GM23248 (cell line): ENCODE measurements around the gene FOXG1. TPM values are rescaled to one million over a fixed set of nuclear protein-coding genes. Genes with fewer than 3 reads are reported as not detected.

Source experiments
- DNase-seq: peaks from one replicate; pipeline ENCODE4 v3.0.0-alpha.2; 2015
- H2AFZ ChIP-seq: fragments of 200-600 bp; sonication (generic); 2 replicates; pipeline ENCODE4 v1.6.1; 2016; ENCODE audit warnings: antibody characterized with exemption
- H3F3A ChIP-seq: fragments of 200-600 bp; sonication (generic); 2 replicates; pipeline ENCODE4 v1.6.1; 2016; ENCODE audit warnings: mild to moderate bottlenecking, antibody characterized with exemption, mixed run types; ENCODE audit not compliant: insufficient read depth
- H3K27ac ChIP-seq: fragments of 200-600 bp; sonication (generic); 2 replicates; pipeline ENCODE4 v1.5.1; 2016; ENCODE audit warnings: mild to moderate bottlenecking
- H3K27me3 ChIP-seq: fragments of 200-600 bp; sonication (generic); replicated peaks from 2 replicates; pipeline ENCODE4 v1.6.1; 2016; ENCODE audit warnings: mild to moderate bottlenecking; ENCODE audit not compliant: insufficient read depth
- H3K36me3 ChIP-seq: fragments of 200-600 bp; sonication (generic); 2 replicates; pipeline ENCODE4 v1.6.1; 2016; ENCODE audit warnings: low read depth, mild to moderate bottlenecking
- H3K4me1 ChIP-seq: fragments of 200-600 bp; sonication (generic); 2 replicates; pipeline ENCODE4 v1.6.1; 2016; ENCODE audit warnings: mild to moderate bottlenecking; ENCODE audit not compliant: insufficient read depth
- H3K4me2 ChIP-seq: fragments of 200-600 bp; sonication (generic); one replicate; pipeline ENCODE4 v1.6.1; 2016; ENCODE audit warnings: mild to moderate bottlenecking; ENCODE audit not compliant: unreplicated experiment
- H3K4me3 ChIP-seq: fragments of 200-600 bp; sonication (generic); 2 replicates; pipeline ENCODE4 v1.5.1; 2016; ENCODE audit warnings: mild to moderate bottlenecking
- H3K79me2 ChIP-seq: fragments of 200-600 bp; sonication (generic); 2 replicates; pipeline ENCODE4 v1.6.1; 2016; ENCODE audit warnings: mild to moderate bottlenecking; ENCODE audit not compliant: insufficient read depth
- H3K9ac ChIP-seq: fragments of 200-600 bp; sonication (generic); 2 replicates; pipeline ENCODE4 v1.6.1; 2016; ENCODE audit warnings: mild to moderate bottlenecking
- H3K9me2 ChIP-seq: fragments of 200-600 bp; sonication (generic); 2 replicates; pipeline ENCODE4 v1.6.1; 2016; ENCODE audit warnings: mixed run types, mild to moderate bottlenecking, moderate library complexity; ENCODE audit not compliant: insufficient read depth
- H3K9me3 ChIP-seq: fragments of 200-600 bp; sonication (generic); one replicate; pipeline ENCODE4 v1.6.1; 2017; ENCODE audit warnings: low read depth
- H4K20me1 ChIP-seq: fragments of 200-600 bp; sonication (generic); 2 replicates; pipeline ENCODE4 v1.6.0; 2016; ENCODE audit not compliant: insufficient read depth
- EZH2 ChIP-seq: fragments of 200-600 bp; sonication (generic); IDR thresholded peaks from 2 replicates; pipeline ENCODE4 v1.6.1; 2018; ENCODE audit warnings: antibody characterized with exemption, mild to moderate bottlenecking; ENCODE audit not compliant: insufficient read depth, poor library complexity, severe bottlenecking
- EZH2phosphoT487 ChIP-seq: fragments of 200-600 bp; sonication (generic); IDR thresholded peaks from 2 replicates; pipeline ENCODE4 v1.6.1; 2018; ENCODE audit warnings: antibody characterized with exemption, moderate library complexity, mild to moderate bottlenecking, low read depth; ENCODE audit not compliant: insufficient read depth
- WGBS, 2 experiments: methylation state at CpG; one replicate each; pipeline ENCODE4 v1.1.6; 2015 to 2017; ENCODE audit warnings: low lambda C conversion rate in 2 of 2, low coverage in 1 of 2; ENCODE audit errors: missing lambda C conversion rate in 2 of 2; 5-methylcytosine and 5-hydroxymethylcytosine counted together
- in situ Hi-C: fragments of 300-500 bp; cut with MboI; formaldehyde crosslinking; loops from 2 replicates; pipeline ENCODE4 v1.15.0; 2020
- polyA plus RNA-seq: library from polyadenylated mRNA; unstranded; fragments of >200 nt; fragmentation: Nextera tagmentation; extraction: Ambion mirVana; gene quantifications from 2 replicates; pipeline ENCODE4 v1.2.1, GENCODE V29; 2016
- total RNA-seq: library from RNA; depleted of rRNA; stranded (reverse); fragments of >200 nt; shearing (Covaris generic); gene quantifications from 2 replicates; pipeline ENCODE4 v1.2.3, GENCODE V29; 2014

Gene FOXG1
- total and polyA plus RNA-seq, 2 experiments from 2014 or later = not detected

GRCh38 chr14:28744126-28744525, 22.5 kb upstream of the FOXG1 start:
- Histone ChIP-seq H4K20me1 (no peaks in the 10 kb centered on the region), H3K4me1 (no peaks in the 10 kb centered on the region), H3K27me3 (0 out of 2 replicates have a peak, but pooled peaks cover 5% of the 10 kb centered on the region), H3K9ac (no peak overlapping the region), H3K9me2 (no peaks in the 10 kb centered on the region), H3K79me2 (no peaks in the 10 kb centered on the region), H3K36me3 (no peaks in the 10 kb centered on the region), H3K4me3 (no peak overlapping the region), H3K9me3 (no peaks in the 10 kb centered on the region), H2AFZ (no peak overlapping the region), H3F3A (no peaks in the 10 kb centered on the region), H3K27ac (no peak overlapping the region), H3K4me2 (no peak overlapping the region)
- in situ Hi-C loops = no loop called here
- no peak for DNase-seq
- TF ChIP-seq EZH2 (no peak), EZH2phosphoT487 (no peak)

GRCh38 chr14:28745176-28745575, 21.4 kb upstream of the FOXG1 start:
- Histone ChIP-seq H3K36me3 (no peaks in the 10 kb centered on the region), H3K4me2 (no peak overlapping the region), H2AFZ (no peak overlapping the region), H3K9me2 (no peaks in the 10 kb centered on the region), H3K27me3 (0 out of 2 replicates have a peak, but pooled peaks cover 5% of the 10 kb centered on the region), H3F3A (no peaks in the 10 kb centered on the region), H3K4me3 (no peak overlapping the region), H3K9me3 (no peaks in the 10 kb centered on the region), H3K9ac (no peak overlapping the region), H3K79me2 (no peaks in the 10 kb centered on the region), H3K4me1 (no peaks in the 10 kb centered on the region), H3K27ac (no peak overlapping the region), H4K20me1 (no peaks in the 10 kb centered on the region)
- in situ Hi-C loops = no loop called here
- no peak for DNase-seq
- no peak for TF ChIP-seq EZH2
- TF ChIP-seq EZH2phosphoT487 = no peak
- 4% methylated on average over 1 of the region's 1 CpG for WGBS, 2 experiments

DNA sequence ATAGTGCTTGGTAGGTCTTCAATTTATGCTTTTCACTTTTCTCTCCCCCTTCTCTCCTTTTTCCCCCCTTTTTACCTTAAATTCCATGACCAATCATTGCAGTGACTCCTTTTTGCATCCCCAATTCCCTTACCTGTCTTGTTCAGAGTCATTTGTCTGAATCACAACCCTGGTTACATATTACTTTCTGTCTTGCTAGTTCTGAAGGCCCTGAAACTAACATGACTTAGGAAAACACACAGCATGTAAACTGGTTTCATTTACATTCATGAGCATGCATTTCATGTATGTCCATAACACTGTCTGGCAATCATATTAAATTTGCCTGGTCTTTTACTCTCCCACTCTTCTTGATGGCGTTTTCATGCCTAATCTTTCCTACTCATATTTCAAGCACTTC, 20.3 kb upstream of the FOXG1 start:
- H3K4me2 ChIP-seq = no peak overlapping the region
- in situ Hi-C loops = no loop called here
- 29 to 33% methylated on average over 1 of the region's 1 CpG for WGBS, 2 experiments
- H3K4me3 ChIP-seq = no peak overlapping the region
- 0 out of 2 replicates have a peak, but pooled peaks cover 5% of the 10 kb centered on the region for H3K27me3 ChIP-seq
- DNase-seq = no peak
- TF ChIP-seq EZH2phosphoT487 = no peak
- no peak for TF ChIP-seq EZH2
- H4K20me1 ChIP-seq = no peaks in the 10 kb centered on the region
- no peaks in the 10 kb centered on the region for H3K4me1 ChIP-seq
- H2AFZ ChIP-seq = no peak overlapping the region
- no peak overlapping the region for H3K9ac ChIP-seq
- H3K9me2 ChIP-seq = no peaks in the 10 kb centered on the region
- H3K79me2 ChIP-seq = no peaks in the 10 kb centered on the region
- H3K27ac ChIP-seq = no peak overlapping the region
- no peaks in the 10 kb centered on the region for H3F3A ChIP-seq
- H3K36me3 ChIP-seq = no peaks in the 10 kb centered on the region
- no peaks in the 10 kb centered on the region for H3K9me3 ChIP-seq

- Histone ChIP-seq H4K20me1 (no peaks in the 10 kb centered on the region), H3K79me2 (no peaks in the 10 kb centered on the region), H2AFZ (no peak overlapping the region), H3K4me1 (no peaks in the 10 kb centered on the region), H3K9ac (no peak overlapping the region), H3K27me3 (peaks cover 23% of the 10 kb centered on the region), H3K4me2 (no peak overlapping the region), H3K9me3 (no peaks in the 10 kb centered on the region), H3K27ac (no peak overlapping the region), H3K9me2 (no peaks in the 10 kb centered on the region), H3K36me3 (no peaks in the 10 kb centered on the region), H3K4me3 (no peak overlapping the region), H3F3A (no peaks in the 10 kb centered on the region)
- TF ChIP-seq EZH2phosphoT487 (no peak), EZH2 (no peak)
- WGBS, 2 experiments = 21% methylated on average over 5 of the region's 5 CpGs
- DNase-seq = peak; percentile 73
- in situ Hi-C loops = loop anchor here (10.0 to 25.0 kb wide), 4 partner anchors 473 to 1463 kb away; no protein-coding TSS in a partner anchor
Observed at GRCh38 chr14:28751467-28752058, 15.0 kb upstream of the FOXG1 start.
